ENCODE data around the gene CDK19. TPM values are rescaled to one million over a fixed set of nuclear protein-coding genes. Genes with fewer than 3 reads are reported as not detected.

Gene CDK19
- total RNA-seq, 1 experiment from 2014 or later, result 7.0 TPM

GRCh38 chr6:110626442-110626841, 188.8 kb downstream of the CDK19 start:
- no peaks in the 10 kb centered on the region for H4K20me1 ChIP-seq (ENCODE audit: control insufficient read depth, insufficient read depth, insufficient read length)
- no peaks in the 10 kb centered on the region for H3K23me2 ChIP-seq (ENCODE audit: insufficient read length, low read depth, low read length, poor library complexity, severe bottlenecking)
- no peak overlapping the region for H4K8ac ChIP-seq (replicated peaks; ENCODE audit: insufficient read length, low read depth, low read length)
- no peaks in the 10 kb centered on the region for H3K79me2 ChIP-seq (ENCODE audit: insufficient read depth, low read length)
- no peaks in the 10 kb centered on the region for H3K4me1 ChIP-seq (ENCODE audit: insufficient read depth, low read length)
- H3K23ac ChIP-seq (ENCODE audit: insufficient read length, low read depth, low read length), result no peak overlapping the region
- H2BK15ac ChIP-seq (ENCODE audit: low read depth, low read length), result no peak overlapping the region
- Mint-ChIP-seq H3K27ac (no peak overlapping the region), H3K9me3 (no peaks in the 10 kb centered on the region), H3K27me3 (ENCODE audit: low read depth) (no peaks in the 10 kb centered on the region), H3K4me3 (no peak overlapping the region), H3K36me3 (ENCODE audit: insufficient read depth in 1 of 3, low read depth in 3 of 3) (peaks cover 0 to 12% (median 6%) of the 10 kb centered on the region in 3 experiments; a peak in 5 of 7 replicates), H3K4me1 (no peaks in the 10 kb centered on the region)
- H3K27me3 ChIP-seq (ENCODE audit: insufficient read depth, low read length), result no peaks in the 10 kb centered on the region
- H3K9ac ChIP-seq (ENCODE audit: extremely low read depth, insufficient read length, low read length), result no peak overlapping the region
- H4K5ac ChIP-seq (ENCODE audit: insufficient read length, low read depth, low read length), result no peak overlapping the region
- WGBS (ENCODE audit: extremely low coverage, insufficient read length, low lambda C conversion rate), result no CpG with 5 or more reads among the region's 1 CpG
- H3K9me3 ChIP-seq (ENCODE audit: control insufficient read depth, low read depth, low read length), result no peaks in the 10 kb centered on the region
- H4K91ac ChIP-seq (ENCODE audit: insufficient read length, low read depth, low read length), result no peak overlapping the region
- no peak overlapping the region for H3K27ac ChIP-seq (ENCODE audit: insufficient read length, low read depth, low read length)
- H2BK12ac ChIP-seq (ENCODE audit: insufficient read length, low read depth, low read length), result no peak overlapping the region
- no peak overlapping the region for H3K4me2 ChIP-seq (ENCODE audit: insufficient read depth, insufficient read length, low read length)
- TF ChIP-seq, protein P1, sequence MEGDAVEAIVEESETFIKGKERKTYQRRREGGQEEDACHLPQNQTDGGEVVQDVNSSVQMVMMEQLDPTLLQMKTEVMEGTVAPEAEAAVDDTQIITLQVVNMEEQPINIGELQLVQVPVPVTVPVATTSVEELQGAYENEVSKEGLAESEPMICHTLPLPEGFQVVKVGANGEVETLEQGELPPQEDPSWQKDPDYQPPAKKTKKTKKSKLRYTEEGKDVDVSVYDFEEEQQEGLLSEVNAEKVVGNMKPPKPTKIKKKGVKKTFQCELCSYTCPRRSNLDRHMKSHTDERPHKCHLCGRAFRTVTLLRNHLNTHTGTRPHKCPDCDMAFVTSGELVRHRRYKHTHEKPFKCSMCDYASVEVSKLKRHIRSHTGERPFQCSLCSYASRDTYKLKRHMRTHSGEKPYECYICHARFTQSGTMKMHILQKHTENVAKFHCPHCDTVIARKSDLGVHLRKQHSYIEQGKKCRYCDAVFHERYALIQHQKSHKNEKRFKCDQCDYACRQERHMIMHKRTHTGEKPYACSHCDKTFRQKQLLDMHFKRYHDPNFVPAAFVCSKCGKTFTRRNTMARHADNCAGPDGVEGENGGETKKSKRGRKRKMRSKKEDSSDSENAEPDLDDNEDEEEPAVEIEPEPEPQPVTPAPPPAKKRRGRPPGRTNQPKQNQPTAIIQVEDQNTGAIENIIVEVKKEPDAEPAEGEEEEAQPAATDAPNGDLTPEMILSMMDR (conservative IDR thresholded peaks at IDR 0.05), result no peak
- no peak overlapping the region for H2BK5ac ChIP-seq (ENCODE audit: insufficient read length, low read length)
- no peak overlapping the region for H2BK20ac ChIP-seq (ENCODE audit: low read depth, low read length, poor library complexity, severe bottlenecking)
- H3K14ac ChIP-seq (ENCODE audit: insufficient read depth, low read length), result no peak overlapping the region
- no peak overlapping the region for H2BK120ac ChIP-seq (ENCODE audit: low read depth, low read length, poor library complexity, severe bottlenecking)
- H2AFZ ChIP-seq (ENCODE audit: low read length), result no peak overlapping the region
- no peak overlapping the region for H3K4ac ChIP-seq (ENCODE audit: low read depth, low read length)
- no peak for DNase-seq
- H3K18ac ChIP-seq (ENCODE audit: insufficient read length, low read depth, low read length), result no peak overlapping the region
- no peak overlapping the region for H3T11ph ChIP-seq (ENCODE audit: low read length)
- H3K56ac ChIP-seq (ENCODE audit: insufficient read length, low read depth, low read length), result no peak overlapping the region
- H2AK5ac ChIP-seq (ENCODE audit: insufficient read length, low read length), result no peak overlapping the region
- no peaks in the 10 kb centered on the region for H3K79me1 ChIP-seq (ENCODE audit: insufficient read depth, low read depth, low read length, poor library complexity, severe bottlenecking)

Data from H9 (cell line).